HCT116 (cell line): ENCODE data around the gene NINJ1. TPM values are rescaled to one million over a fixed set of nuclear protein-coding genes. Genes with fewer than 3 reads are reported as not detected.

Source experiments
- ATAC-seq: fragments of 200-7000 bp; cut with Tn5 transposase; 2 replicates; pipeline ENCODE4 v1.9.1; 2020; ENCODE audit warnings: mild to moderate bottlenecking, moderate library complexity
- BruUV-seq: library from RNA; stranded (reverse); fragments of 400-500 nt; replicated peaks from 2 replicates; lab custom pipeline; 2021; lab: Mats Ljungman, UMichigan
- CTCF ChIA-PET: fragments of 300-600 bp; sonication (Branson Sonifier 250); formaldehyde crosslinking; loops from one replicate; lab custom pipeline; 2021; ENCODE audit warnings: antibody characterized with exemption; lab: Charles Lee
- POLR2A ChIA-PET: fragments of 300-600, 350-600 bp; sonication (Branson Sonifier 250); formaldehyde crosslinking; loops from one replicate; lab custom pipeline; 2021; ENCODE audit warnings: antibody characterized with exemption; lab: Charles Lee
- RAD21 ChIA-PET, 2 experiments: fragments of 300-600 bp; sonication (Branson Sonifier 250); formaldehyde crosslinking; loops; one replicate each; lab custom pipeline; 2023; ENCODE audit warnings: low total read pairs in 2 of 2; ENCODE audit not compliant: uncharacterized antibody in 2 of 2, unreplicated experiment in 2 of 2, low non-redundant PET in 1 of 2; lab: Charles Lee
- DNase-seq: peaks from one replicate; pipeline ENCODE4 v3.0.0-alpha.2; 2010; ENCODE audit warnings: low read depth, low spot score
- H2AFZ ChIP-seq: fragments of 200-600 bp; shearing (Covaris generic), sonication (generic); 2 replicates; pipeline ENCODE4 v1.6.1; 2017; ENCODE audit warnings: low read depth, mixed run types, mixed read lengths, antibody characterized with exemption, low read length; ENCODE audit not compliant: poor library complexity, severe bottlenecking
- H3K27ac ChIP-seq: 2 replicates; pipeline ENCODE4 v1.5.1; 2012; ENCODE audit warnings: low read depth, low read length
- H3K27me3 ChIP-seq: fragments of 200-600 bp; sonication (generic); 2 replicates; pipeline ENCODE4 v1.6.1; 2016; ENCODE audit warnings: mixed run types, low read length, mixed read lengths; ENCODE audit not compliant: insufficient read depth
- H3K36me3 ChIP-seq, 2 experiments: fragments of 200-500 bp in 1 of 2; fragments of 200-600 bp in 1 of 2; sonication (Bioruptor generic) in 1 of 2; sonication (generic) in 1 of 2; 2 replicates each; pipeline versions ENCODE4 v1.5.1 to v1.6.1; 2014 to 2016; ENCODE audit warnings: low read length in 2 of 2, inconsistent platforms in 1 of 2, mixed read lengths in 1 of 2, mixed run types in 1 of 2; ENCODE audit not compliant: insufficient read depth in 2 of 2, control insufficient read depth in 1 of 2
- H3K4me1 ChIP-seq, 2 experiments: fragments of 200-600 bp in 1 of 2; sonication (generic) in 1 of 2; 2 replicates each; pipeline versions ENCODE4 v1.5.1 to v1.6.1; 2012 to 2017; ENCODE audit warnings: low read length in 2 of 2, inconsistent platforms in 1 of 2, mild to moderate bottlenecking in 1 of 2, mixed read lengths in 1 of 2, mixed run types in 1 of 2, moderate library complexity in 1 of 2; ENCODE audit not compliant: insufficient read depth in 2 of 2, control insufficient read depth in 1 of 2
- H3K4me2 ChIP-seq: fragments of 200-600 bp; sonication (generic); 2 replicates; pipeline ENCODE4 v1.6.1; 2017; ENCODE audit warnings: mixed run types, low read length, mixed read lengths
- H3K4me3 ChIP-seq, 2 experiments: fragments of 200-600 bp in 1 of 2; sonication (generic) in 1 of 2; replicated peaks in 1 of 2; 2 replicates each; pipeline ENCODE4 v1.5.1; 2011 to 2016; ENCODE audit warnings: low read length in 2 of 2, control low read depth in 1 of 2, low read depth in 1 of 2, mild to moderate bottlenecking in 1 of 2, mixed read lengths in 1 of 2, mixed run types in 1 of 2
- H3K79me2 ChIP-seq: fragments of 200-600 bp; sonication (generic); 2 replicates; pipeline ENCODE4 v1.6.1; 2017; ENCODE audit warnings: mild to moderate bottlenecking, mixed run types, low read length, moderate library complexity, mixed read lengths; ENCODE audit not compliant: insufficient read depth
- H3K9ac ChIP-seq: fragments of 200-600 bp; sonication (generic); 2 replicates; pipeline ENCODE4 v1.6.1; 2016; ENCODE audit warnings: low read length, mixed read lengths
- H3K9me2 ChIP-seq: fragments of 200-600 bp; sonication (generic), shearing (Covaris generic); 2 replicates; pipeline ENCODE4 v1.6.1; 2017; ENCODE audit warnings: mixed run types, mild to moderate bottlenecking, moderate library complexity; ENCODE audit not compliant: insufficient read depth
- H3K9me3 ChIP-seq, 2 experiments: fragments of 200-500 bp in 1 of 2; fragments of 200-600 bp in 1 of 2; sonication (Bioruptor generic) in 1 of 2; sonication (generic) in 1 of 2; 2 replicates each; pipeline ENCODE4 v1.6.1; 2014 to 2017; ENCODE audit warnings: low read length in 2 of 2, mixed read lengths in 2 of 2, inconsistent platforms in 1 of 2, low read depth in 1 of 2, mild to moderate bottlenecking in 1 of 2, mixed run types in 1 of 2, moderate library complexity in 1 of 2; ENCODE audit not compliant: control insufficient read depth in 1 of 2, insufficient read depth in 1 of 2
- H4K20me1 ChIP-seq: fragments of 200-600 bp; sonication (generic), shearing (Covaris generic); 2 replicates; pipeline ENCODE4 v1.6.1; 2017; ENCODE audit warnings: mixed run types, mild to moderate bottlenecking, moderate library complexity; ENCODE audit not compliant: insufficient read depth
- EGR1 ChIP-seq: IDR thresholded peaks from 2 replicates; pipeline ENCODE4 v1.6.1; 2012; ENCODE audit warnings: low read depth
- ELF1 ChIP-seq: IDR thresholded peaks from 2 replicates; pipeline ENCODE4 v1.6.1; 2012; ENCODE audit warnings: low read depth, borderline replicate concordance
- EZH2phosphoT487 ChIP-seq: fragments of 200-600 bp; IDR thresholded peaks from 2 replicates; pipeline ENCODE4 v1.6.1; 2018; ENCODE audit warnings: antibody characterized with exemption, borderline replicate concordance
- FOSL1 ChIP-seq: IDR thresholded peaks from 2 replicates; pipeline ENCODE4 v1.6.1; 2012; ENCODE audit warnings: low read depth
- JUND ChIP-seq: IDR thresholded peaks from 2 replicates; pipeline ENCODE4 v1.6.1; 2012
- POLR2AphosphoS5 ChIP-seq: IDR thresholded peaks from 2 replicates; pipeline ENCODE4 v1.6.1; 2011; ENCODE audit warnings: mild to moderate bottlenecking, low read depth, low read length, moderate library complexity
- RAD21 ChIP-seq: IDR thresholded peaks from 2 replicates; pipeline ENCODE4 v1.6.1; 2012; ENCODE audit warnings: low read depth, mild to moderate bottlenecking
- SIN3A ChIP-seq: IDR thresholded peaks from 2 replicates; pipeline ENCODE4 v1.6.1; 2012; ENCODE audit warnings: low read depth
- SP1 ChIP-seq: IDR thresholded peaks from 2 replicates; pipeline ENCODE4 v1.6.1; 2012; ENCODE audit warnings: low read depth
- SRF ChIP-seq: IDR thresholded peaks from 2 replicates; pipeline ENCODE4 v1.6.1; 2012; ENCODE audit warnings: low read depth
- TCF7L2 ChIP-seq: IDR thresholded peaks from 2 replicates; pipeline ENCODE4 v1.7.0; 2011; ENCODE audit warnings: borderline replicate concordance, inconsistent platforms; ENCODE audit not compliant: insufficient read depth, insufficient read length; ENCODE audit errors: extremely low read depth
- ZFX ChIP-seq: fragments of 450-650 bp; IDR thresholded peaks from 2 replicates; pipeline ENCODE4 v1.6.1; 2017
- intact Hi-C: fragments of 100-400 bp; cut with micrococcal nuclease; formaldehyde crosslinking; loops from 2 replicates; pipeline ENCODE4 v1.10.0; 2022
- total RNA-seq: library from RNA; stranded (reverse); gene quantifications from one replicate; pipeline ENCODE4 v1.2.1, GENCODE V29; 2021; ENCODE audit not compliant: unreplicated experiment
- TF ChIP-seq, protein P1 (sequence below): IDR thresholded peaks from 2 replicates; pipeline ENCODE4 v1.6.1; 2012; ENCODE audit warnings: low read depth
- TF ChIP-seq, protein P2 (sequence below): IDR thresholded peaks from 2 replicates; pipeline ENCODE4 v1.6.1; 2011; ENCODE audit warnings: mild to moderate bottlenecking, low read length, moderate library complexity; ENCODE audit not compliant: insufficient replicate concordance; ENCODE audit errors: extremely low read depth
- TF ChIP-seq, protein P3 (sequence below): IDR thresholded peaks from 2 replicates; pipeline ENCODE4 v1.6.1; 2012

The NINJ1 gene
- total RNA-seq, 1 experiment from 2014 or later, result 34.4 TPM

DNA sequence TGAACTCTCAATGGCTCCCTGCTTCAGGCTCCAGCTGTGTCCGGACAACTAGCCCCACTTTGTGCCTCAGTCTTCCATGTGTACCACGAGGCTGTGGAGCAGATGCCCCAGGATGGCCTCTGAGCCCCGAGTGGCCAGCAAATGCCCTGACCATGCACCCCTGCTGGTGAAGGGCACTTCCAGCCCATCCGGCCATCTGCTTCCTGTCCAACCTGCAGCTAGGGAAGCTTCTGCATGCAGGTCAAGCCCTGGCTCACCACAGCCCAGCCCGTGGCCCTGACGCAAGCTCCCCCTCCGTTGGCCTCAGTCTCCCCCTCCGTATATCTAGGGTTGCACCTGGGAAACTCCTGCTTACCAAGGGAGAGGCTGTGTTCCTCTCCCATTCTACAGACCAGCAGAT, 4.8 kb downstream of the NINJ1 start:
- no peak for ATAC-seq
- no peak overlapping the region for H3K27ac ChIP-seq
- peaks cover 22% of the 10 kb centered on the region; the same call in 1 of the 2 replicates for H3K79me2 ChIP-seq
- H3K9me3 ChIP-seq, result no peaks in the 10 kb centered on the region
- H2AFZ ChIP-seq, result no peak overlapping the region
- POLR2A ChIA-PET, result no interaction called here
- no peaks in the 10 kb centered on the region for H3K36me3 ChIP-seq
- H3K4me1 ChIP-seq, result peaks cover 25 to 29% of the 10 kb centered on the region in 2 experiments
- H3K4me3 ChIP-seq, result no peak overlapping the region
- RAD21 ChIA-PET, result no interaction called here
- CTCF ChIA-PET, result no interaction called here
- no TSS peak for BruUV-seq
- intact Hi-C loops, result no loop called here
- no peak for DNase-seq
- no peak overlapping the region for H3K9ac ChIP-seq
- no peaks in the 10 kb centered on the region for H3K27me3 ChIP-seq
- no peak overlapping the region for H3K4me2 ChIP-seq
- no peaks in the 10 kb centered on the region for H3K9me2 ChIP-seq
- TF ChIP-seq, protein P1, sequence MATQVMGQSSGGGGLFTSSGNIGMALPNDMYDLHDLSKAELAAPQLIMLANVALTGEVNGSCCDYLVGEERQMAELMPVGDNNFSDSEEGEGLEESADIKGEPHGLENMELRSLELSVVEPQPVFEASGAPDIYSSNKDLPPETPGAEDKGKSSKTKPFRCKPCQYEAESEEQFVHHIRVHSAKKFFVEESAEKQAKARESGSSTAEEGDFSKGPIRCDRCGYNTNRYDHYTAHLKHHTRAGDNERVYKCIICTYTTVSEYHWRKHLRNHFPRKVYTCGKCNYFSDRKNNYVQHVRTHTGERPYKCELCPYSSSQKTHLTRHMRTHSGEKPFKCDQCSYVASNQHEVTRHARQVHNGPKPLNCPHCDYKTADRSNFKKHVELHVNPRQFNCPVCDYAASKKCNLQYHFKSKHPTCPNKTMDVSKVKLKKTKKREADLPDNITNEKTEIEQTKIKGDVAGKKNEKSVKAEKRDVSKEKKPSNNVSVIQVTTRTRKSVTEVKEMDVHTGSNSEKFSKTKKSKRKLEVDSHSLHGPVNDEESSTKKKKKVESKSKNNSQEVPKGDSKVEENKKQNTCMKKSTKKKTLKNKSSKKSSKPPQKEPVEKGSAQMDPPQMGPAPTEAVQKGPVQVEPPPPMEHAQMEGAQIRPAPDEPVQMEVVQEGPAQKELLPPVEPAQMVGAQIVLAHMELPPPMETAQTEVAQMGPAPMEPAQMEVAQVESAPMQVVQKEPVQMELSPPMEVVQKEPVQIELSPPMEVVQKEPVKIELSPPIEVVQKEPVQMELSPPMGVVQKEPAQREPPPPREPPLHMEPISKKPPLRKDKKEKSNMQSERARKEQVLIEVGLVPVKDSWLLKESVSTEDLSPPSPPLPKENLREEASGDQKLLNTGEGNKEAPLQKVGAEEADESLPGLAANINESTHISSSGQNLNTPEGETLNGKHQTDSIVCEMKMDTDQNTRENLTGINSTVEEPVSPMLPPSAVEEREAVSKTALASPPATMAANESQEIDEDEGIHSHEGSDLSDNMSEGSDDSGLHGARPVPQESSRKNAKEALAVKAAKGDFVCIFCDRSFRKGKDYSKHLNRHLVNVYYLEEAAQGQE, result no peak
- no peak for TF ChIP-seq POLR2AphosphoS5
- no peak for TF ChIP-seq TCF7L2
- no peak for TF ChIP-seq ELF1
- no peak for TF ChIP-seq SIN3A
- no peak for TF ChIP-seq ZFX
- TF ChIP-seq, protein P2, sequence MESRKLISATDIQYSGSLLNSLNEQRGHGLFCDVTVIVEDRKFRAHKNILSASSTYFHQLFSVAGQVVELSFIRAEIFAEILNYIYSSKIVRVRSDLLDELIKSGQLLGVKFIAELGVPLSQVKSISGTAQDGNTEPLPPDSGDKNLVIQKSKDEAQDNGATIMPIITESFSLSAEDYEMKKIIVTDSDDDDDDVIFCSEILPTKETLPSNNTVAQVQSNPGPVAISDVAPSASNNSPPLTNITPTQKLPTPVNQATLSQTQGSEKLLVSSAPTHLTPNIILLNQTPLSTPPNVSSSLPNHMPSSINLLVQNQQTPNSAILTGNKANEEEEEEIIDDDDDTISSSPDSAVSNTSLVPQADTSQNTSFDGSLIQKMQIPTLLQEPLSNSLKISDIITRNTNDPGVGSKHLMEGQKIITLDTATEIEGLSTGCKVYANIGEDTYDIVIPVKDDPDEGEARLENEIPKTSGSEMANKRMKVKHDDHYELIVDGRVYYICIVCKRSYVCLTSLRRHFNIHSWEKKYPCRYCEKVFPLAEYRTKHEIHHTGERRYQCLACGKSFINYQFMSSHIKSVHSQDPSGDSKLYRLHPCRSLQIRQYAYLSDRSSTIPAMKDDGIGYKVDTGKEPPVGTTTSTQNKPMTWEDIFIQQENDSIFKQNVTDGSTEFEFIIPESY, result no peak
- TF ChIP-seq SRF, result no peak
- TF ChIP-seq EGR1, result no peak
- no peak for TF ChIP-seq FOSL1
- TF ChIP-seq, protein P3, sequence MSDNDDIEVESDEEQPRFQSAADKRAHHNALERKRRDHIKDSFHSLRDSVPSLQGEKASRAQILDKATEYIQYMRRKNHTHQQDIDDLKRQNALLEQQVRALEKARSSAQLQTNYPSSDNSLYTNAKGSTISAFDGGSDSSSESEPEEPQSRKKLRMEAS, result no peak
- TF ChIP-seq SP1, result no peak
- no peak for TF ChIP-seq JUND
- no peak for TF ChIP-seq EZH2phosphoT487
- no peak for TF ChIP-seq RAD21
- H4K20me1 ChIP-seq, result no peaks in the 10 kb centered on the region
